GM18517 (cell line): Measurements from ENCODE around the gene ZDHHC17.
A peak's percentile ranks its signal among the peaks of the same experiment; 100 is the strongest.

Source experiments
- ATAC-seq: cut with Tn5 transposase; IDR thresholded peaks from one replicate; pipeline ENCODE4 v1.9.1; 2021; ENCODE audit warnings: mild to moderate bottlenecking, moderate library complexity; ENCODE audit not compliant: unreplicated experiment

Gene ZDHHC17

DNA sequence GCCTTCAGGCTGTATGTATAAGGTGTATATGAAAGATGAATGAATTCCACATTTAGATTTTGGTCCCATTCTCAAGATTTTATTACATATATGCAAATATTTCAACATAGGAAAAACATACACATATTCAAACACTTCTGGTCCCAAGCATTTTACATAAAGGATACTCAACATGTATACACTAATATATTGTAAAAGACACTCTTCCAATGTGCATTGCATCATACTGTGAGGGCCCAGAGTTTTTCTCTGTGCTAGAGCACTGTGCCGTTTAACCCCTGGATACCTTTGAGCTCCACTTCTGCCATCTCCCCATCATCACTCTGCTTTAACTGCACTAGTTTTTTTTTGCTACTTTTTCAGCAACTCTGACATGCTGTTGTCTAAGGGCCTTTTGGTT is 48.1 kb downstream of the ZDHHC17 start:
- ATAC-seq, result no peak

DNA sequence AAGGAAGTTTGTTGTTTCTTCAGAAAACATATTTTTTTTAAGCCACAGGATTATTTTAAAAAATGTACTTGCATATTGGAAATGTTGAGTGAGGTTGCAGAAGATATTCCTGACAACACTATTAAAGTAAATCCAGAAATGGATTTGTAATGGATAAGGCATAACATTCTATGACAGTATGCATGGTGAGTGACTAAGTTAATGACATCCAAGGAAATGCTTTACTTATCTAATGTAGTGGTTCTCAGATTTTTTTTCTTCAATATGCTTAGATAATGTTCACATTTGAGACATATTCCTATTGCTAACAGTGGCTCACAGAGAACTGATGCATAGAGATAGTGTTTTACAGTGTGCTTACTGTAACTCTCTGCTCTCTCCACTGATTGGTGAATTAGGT is 49.4 kb downstream of the ZDHHC17 start:
- ATAC-seq, result no peak

GRCh38 chr12:76813972-76814371 is 50.1 kb downstream of the ZDHHC17 start:
- no peak for ATAC-seq

DNA sequence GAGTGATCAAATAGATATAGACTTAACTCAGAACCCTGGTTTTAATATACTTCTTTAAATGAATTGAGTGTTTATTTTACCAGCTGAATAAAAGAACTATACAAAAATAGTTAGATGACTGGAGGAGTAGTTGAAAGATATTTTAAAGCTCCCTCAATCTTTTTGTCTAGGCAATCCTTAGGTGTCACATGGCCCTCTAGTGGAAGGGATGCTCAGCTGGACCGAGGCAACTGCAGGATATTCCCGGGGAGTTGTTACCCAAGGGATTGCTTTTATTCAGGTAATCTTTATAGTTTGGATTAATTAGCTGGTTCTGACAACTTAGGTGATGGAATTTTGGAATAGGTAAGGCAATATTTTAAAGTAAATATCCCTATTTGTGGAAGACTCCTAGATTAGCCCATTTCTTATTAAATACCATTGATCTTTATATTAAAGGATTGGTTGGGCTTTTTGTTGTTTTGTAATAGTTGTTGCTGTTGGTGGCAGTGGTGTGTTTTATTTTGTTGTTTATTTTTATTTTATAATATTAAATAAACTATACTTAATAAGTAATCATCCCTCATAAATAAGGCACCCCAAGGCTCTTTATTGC is 57.1 kb downstream of the ZDHHC17 start:
- ATAC-seq, result no peak

DNA sequence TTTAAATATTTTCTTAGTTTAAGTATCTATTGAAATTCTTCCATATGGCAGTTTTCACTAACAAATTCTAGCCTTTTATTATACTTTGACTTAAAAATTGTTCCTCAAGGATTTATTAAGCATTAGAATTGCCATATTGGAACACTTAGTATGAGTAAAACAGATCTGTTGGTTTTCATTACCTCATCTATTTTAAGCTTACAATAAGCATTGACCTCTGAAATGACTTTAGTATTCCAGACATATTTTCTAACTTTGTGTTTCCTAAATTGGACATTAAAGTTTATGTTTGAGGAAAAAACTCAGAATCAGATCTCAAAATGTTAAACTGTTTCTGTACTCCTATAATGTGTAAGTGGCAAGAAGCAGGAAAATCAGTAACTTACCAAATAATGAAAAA is 66.5 kb downstream of the ZDHHC17 start:
- ATAC-seq, result no peak

DNA sequence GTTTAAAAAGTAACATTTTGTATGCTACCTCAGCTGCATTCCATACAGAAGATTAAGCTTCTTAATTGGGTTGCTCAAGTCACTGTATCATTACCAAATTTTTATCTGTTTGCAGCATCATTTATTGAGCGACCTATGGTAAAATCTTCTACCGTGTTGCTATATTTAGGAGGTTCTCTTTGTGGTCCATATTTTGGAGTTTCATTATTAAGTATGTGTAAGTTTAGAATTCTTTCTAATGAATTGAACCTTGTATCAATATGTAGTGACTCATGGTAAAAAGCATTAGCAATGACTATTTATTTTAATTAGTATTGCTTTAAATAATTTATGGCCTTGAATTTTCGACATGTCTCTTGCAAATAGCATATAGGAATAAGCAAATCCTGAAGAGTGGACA is 72.7 kb downstream of the ZDHHC17 start:
- no peak for ATAC-seq

- ATAC-seq, result no peak
These were observed 83.3 kb downstream of the ZDHHC17 start for GRCh38 chr12:76847260-76847659.

DNA sequence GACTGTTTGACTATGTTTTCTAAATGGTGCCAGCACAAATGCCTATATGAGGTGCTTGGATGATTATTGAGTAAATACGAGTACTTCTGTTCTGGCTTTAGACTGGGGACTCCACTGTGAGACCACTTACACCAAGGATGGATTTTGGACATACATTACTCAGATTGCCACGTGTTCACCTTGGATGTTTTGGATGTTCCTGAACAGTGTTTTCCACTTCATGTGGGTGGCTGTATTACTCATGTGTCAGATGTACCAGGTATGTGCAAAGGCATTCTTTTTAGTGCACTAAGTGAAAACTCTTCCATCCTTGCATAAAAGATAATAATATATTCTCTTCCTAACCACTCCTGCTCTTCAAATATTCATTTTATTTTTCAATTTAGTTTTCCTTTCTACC is 84.2 kb downstream of the ZDHHC17 start:
- ATAC-seq, result no peak

GRCh38 chr12:76852106-76852505 is 88.2 kb downstream of the ZDHHC17 start:
- ATAC-seq, result no peak

DNA sequence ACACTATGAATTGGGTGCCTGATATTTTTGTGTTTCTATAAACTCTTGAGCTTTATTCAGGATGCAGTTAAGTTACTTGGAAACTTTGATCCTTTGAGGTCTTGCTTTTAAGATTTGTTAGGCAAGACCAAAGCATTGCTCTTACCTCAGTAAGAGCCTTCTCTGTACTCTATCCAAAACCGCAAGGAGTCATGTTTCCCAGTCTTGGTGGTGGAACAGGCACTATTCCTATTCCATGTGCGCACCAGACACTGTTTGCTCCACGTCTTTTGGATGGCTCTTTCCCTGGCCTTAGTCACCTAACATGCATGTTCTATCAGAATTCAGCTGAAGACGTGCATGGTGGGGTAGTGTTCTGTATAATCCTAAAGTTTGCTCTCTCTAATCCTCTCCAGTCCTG is 91.4 kb downstream of the ZDHHC17 start:
- ATAC-seq, result no peak

DNA sequence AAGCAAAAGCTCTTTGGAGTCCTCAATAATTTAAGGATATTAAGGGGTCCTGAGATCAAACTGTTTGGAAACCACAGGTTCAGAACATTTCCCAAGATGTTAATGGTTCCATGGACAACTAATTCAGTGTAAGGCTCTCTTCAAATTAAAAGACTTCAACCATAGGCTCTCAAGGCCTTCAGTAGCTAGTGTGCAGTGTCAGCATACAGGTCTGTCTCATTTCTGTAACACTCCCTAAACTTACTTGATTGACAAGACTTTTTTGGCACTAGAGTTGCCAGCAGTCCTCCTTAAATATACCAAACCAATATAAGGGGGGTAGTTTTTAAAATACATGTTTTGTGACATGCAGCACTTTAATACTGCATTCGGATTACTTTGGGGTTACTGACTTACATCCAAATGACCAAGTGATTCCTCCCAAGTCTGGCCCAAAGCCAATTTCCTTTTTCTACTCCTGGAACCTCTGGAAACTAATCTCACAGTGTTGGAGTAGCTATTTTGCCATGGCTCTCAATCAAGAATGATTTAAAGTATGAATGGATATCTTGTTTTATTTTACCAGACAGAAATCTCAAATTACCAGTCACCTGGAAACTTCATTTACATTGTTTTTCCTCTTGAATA is 92.2 kb downstream of the ZDHHC17 start:
- ATAC-seq, result no peak

DNA sequence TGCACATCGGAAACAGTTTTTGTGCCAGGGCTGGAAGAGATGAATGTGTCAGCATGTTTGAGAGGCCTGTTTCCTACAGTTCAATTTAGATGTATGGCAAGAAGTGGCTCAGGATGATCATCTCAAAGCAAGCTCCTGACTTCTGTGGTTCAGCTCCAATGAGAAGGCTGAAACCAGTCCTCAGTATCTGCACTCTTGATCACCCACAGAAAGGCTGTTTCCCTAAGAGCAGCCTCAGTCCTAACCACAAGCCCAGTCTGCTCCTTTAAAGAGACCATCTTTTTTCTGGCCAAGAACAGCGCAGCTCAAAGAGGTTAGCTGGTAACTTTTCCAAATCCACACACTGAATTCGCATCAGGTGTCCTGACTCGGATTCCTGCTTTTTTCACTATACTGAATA is 95.7 kb downstream of the ZDHHC17 start:
- ATAC-seq, result no peak

- no peak for ATAC-seq
These were observed 96.3 kb downstream of the ZDHHC17 start for GRCh38 chr12:76860256-76860655.

- ATAC-seq, result no peak
These were observed 99.2 kb downstream of the ZDHHC17 start for GRCh38 chr12:76863005-76863670.

DNA sequence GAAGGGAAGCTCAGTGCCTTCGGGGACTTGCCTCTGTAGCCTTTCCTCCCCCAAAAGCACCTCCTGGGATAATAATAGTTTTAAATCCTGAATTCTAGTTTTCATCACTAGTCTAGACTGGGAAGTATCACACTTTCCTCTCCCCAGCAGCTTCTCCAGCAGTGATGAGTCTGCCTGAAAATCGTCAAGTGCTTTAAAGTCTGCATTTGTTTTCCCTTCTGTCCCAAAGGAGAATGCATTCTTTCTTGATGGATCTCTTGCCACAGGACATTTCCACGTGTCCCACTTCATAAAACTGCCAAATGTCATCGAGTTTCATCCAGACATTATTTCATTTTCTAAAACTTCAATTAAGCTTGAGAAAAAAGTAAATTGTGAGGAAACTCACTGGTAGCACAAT is 99.9 kb downstream of the ZDHHC17 start:
- no peak for ATAC-seq

GRCh38 chr12:76864791-76865400 is 101.0 kb downstream of the ZDHHC17 start:
- ATAC-seq, result peak; percentile 74

- no peak for ATAC-seq
These were observed 102.2 kb downstream of the ZDHHC17 start for GRCh38 chr12:76866151-76866567.

DNA sequence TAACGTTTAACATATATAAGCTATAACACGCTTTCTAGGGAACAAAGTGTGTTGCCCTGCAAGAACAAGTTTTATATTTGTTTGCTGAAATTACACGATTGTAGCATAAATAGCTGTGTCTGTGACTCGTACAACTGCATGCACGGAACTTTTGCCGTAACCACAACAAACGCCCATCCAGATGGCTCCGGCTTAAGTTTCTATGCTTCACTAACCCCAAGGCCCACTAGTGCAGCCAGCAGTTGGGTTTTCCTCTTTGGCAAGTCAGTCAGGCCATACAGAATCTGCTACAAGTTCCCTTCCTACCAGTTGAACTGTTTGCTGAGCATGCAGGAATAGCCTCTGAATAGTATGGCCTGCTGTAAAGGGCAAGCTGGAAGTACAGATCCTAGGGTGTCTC is 102.8 kb downstream of the ZDHHC17 start:
- ATAC-seq, result no peak

GRCh38 chr12:76871082-76871481 is 107.2 kb downstream of the ZDHHC17 start:
- ATAC-seq, result no peak

DNA sequence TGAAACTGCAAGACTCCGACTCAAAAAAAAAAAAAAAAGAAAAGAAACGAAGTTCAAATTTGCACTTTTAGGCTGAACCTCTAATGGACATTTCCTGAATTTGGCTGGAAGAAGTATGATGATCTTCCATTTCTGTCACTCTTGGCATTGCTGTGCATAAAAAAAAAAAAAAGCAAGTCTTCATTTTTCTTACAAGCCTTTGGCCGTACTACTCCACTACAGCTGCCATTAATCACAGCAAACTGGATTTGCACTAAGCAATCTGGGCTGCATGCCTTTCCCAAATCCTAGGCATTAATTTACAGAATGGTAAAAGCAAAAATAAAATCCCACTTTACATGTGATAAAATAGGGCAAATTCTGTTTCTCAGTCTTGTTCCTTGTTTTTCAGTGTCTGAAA is 107.8 kb downstream of the ZDHHC17 start:
- no peak for ATAC-seq

- no peak for ATAC-seq
These were observed 108.5 kb downstream of the ZDHHC17 start for GRCh38 chr12:76872415-76872814.

- ATAC-seq, result no peak
These were observed 110.1 kb downstream of the ZDHHC17 start for GRCh38 chr12:76874027-76874426.
